ENCODE measurements around the gene PTX4.
"Not testable (repeated sequence)": the region's sequence is repeated elsewhere in the genome, so short reads cannot be mapped to it uniquely, and the experiment has no call there.

Gene PTX4

DNA sequence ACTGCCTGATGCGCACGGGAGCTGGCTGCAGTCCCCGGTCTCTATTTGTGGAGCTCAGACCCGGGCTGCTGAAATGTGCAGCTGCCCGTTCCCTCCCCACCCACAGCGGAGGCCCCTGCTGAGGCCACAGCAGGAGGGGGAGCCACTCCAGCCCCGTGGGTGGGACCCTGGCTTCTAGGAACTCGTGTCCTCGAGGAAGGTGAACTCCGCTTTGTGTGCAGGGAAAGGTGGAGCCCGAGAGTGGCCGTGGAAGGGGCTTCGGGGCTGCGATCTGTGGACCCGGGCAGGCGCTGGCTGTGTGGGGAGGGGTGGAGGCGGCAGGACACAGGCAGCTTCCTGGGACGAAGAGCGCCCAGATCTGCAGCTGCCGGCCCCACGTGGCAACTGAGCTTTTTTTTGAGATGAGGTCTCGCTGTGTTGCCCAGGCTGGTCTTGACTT is 47.3 kb downstream of the PTX4 start:
- H3K4me3 ChIP-seq (ENCODE audit: low read length) = no peak overlapping the region
- TF ChIP-seq, protein P1, sequence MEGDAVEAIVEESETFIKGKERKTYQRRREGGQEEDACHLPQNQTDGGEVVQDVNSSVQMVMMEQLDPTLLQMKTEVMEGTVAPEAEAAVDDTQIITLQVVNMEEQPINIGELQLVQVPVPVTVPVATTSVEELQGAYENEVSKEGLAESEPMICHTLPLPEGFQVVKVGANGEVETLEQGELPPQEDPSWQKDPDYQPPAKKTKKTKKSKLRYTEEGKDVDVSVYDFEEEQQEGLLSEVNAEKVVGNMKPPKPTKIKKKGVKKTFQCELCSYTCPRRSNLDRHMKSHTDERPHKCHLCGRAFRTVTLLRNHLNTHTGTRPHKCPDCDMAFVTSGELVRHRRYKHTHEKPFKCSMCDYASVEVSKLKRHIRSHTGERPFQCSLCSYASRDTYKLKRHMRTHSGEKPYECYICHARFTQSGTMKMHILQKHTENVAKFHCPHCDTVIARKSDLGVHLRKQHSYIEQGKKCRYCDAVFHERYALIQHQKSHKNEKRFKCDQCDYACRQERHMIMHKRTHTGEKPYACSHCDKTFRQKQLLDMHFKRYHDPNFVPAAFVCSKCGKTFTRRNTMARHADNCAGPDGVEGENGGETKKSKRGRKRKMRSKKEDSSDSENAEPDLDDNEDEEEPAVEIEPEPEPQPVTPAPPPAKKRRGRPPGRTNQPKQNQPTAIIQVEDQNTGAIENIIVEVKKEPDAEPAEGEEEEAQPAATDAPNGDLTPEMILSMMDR (conservative IDR thresholded peaks at IDR 0.05; ENCODE audit: low read length) = no peak
- no peak for DNase-seq (ENCODE audit: low read depth)

DNA sequence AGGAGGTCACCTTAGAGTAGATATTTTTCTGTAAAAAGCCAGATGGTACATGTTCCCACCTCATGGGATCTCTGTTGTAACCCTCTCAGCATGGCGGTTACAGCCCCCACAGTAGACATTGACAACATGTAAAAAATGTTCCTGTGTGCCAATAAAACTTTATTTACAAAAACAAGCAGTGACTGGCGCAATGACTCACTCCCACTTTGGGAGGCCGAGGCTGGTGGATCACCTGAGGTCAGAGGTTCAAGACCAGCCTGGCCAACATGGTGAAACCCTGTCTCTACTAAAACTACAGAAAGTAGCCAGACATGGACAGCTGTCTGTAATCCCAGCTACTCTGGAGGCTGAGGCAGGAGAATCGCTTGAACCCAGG is 49.1 kb downstream of the PTX4 start:
- DNase-seq (ENCODE audit: low read depth); H3K4me3 ChIP-seq (ENCODE audit: low read length): not testable (repeated sequence)

DNA sequence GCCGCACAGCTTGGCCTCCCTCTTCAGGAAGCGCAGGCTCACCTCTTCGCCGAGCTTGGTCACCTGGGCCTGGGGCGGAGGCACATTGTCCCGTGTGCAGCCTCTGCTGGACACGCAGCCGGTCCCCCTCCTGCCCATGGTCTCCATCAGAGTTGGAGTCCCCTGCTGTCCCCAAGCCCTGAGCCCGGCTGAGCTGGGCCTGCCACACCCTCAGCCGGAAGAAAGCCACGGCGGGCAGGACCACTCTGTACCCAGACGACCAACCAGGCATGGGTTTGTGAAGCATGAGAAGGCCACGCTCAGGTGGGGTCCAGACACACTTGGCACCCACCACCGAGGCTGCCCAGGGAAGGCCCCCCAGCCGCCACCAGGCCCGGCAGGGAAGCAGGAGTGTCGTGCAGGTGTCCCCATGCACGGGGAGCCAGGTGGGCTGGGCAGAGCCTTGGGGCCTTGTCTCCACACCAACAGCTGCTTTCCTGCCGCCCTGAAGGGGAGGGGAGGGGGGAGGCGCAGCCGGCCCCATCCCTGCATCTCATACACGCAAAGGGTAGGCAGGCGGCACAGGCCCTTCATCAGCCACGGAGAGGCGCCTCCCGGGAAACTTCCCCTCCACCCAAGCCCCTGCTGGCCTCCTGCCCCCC is 49.6 kb downstream of the PTX4 start:
- DNase-seq (ENCODE audit: low read depth) = no peak
- TF ChIP-seq, protein P1 (conservative IDR thresholded peaks at IDR 0.05; ENCODE audit: low read length) = no peak
- H3K4me3 ChIP-seq (ENCODE audit: low read length) = no peak overlapping the region

DNA sequence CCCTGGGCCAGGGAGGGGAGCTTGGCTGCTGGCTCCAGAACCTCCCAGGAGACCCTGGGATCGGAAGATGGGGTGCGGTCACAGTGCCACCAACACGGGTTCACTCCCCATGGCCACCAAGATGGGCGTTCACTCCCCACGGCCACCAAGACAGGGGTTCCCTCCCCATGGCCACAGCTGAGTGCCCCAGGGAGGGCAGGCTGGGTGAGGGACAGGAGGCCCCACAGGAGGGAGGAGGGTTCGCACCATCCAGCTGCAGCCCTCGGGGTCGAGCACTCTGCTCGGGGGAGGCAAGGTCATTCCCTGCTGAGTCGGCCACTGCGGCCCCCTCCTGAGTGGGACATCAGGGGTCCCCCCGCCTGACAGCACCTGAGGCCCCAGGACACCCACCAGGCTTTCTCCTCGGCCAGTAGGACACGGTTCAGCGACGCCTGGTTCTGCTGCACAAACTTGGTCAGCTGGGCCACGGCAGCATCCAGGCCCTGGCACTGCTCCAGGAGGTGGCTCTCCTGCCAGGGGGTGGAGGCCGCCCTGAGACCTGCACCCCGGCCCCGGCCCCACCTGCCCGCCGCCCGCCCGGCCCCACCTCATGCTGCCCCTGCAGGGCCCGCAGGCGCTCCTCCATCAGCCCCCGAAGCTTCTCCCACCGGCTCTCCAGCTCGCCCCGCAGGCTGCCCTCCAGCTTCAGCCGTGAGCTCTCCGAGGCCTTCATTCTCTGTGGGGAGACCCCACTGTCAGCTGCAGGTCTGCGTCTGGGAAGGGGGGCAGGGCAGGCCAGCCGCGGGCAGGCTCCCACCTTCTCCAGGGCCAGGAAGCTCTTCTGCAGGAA is 50.3 kb downstream of the PTX4 start:
- H3K4me3 ChIP-seq (ENCODE audit: low read length) = no peak overlapping the region

DNA sequence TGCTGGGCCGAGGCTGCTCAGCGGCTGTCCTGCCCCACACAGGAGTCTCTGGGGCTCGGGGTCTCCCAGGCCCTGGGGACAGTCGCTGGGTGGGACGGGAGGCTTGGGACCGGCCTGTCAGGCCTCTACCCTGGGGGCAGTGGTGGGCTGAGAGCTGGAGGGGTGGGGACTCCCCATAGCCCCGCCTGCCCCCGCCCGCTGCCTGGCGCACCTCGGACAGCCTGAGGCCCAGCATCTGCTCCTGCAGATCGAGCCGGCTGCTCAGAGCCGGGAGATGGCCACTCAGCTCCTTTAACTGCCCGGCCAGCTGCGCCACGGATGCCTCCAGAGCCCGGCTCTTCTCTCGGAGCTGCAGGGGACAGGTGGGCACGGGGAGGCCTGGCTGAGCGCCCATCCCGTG is 51.1 kb downstream of the PTX4 start:
- no peak overlapping the region for H3K4me3 ChIP-seq (ENCODE audit: low read length)
- TF ChIP-seq, protein P1 (conservative IDR thresholded peaks at IDR 0.05; ENCODE audit: low read length) = no peak
- DNase-seq (ENCODE audit: low read depth) = no peak

More for the DNA sequence above, 50.3 kb downstream of the PTX4 start:
- TF ChIP-seq, protein P1 (conservative IDR thresholded peaks at IDR 0.05; ENCODE audit: low read length) = no peak
- no peak for DNase-seq (ENCODE audit: low read depth)

DNA sequence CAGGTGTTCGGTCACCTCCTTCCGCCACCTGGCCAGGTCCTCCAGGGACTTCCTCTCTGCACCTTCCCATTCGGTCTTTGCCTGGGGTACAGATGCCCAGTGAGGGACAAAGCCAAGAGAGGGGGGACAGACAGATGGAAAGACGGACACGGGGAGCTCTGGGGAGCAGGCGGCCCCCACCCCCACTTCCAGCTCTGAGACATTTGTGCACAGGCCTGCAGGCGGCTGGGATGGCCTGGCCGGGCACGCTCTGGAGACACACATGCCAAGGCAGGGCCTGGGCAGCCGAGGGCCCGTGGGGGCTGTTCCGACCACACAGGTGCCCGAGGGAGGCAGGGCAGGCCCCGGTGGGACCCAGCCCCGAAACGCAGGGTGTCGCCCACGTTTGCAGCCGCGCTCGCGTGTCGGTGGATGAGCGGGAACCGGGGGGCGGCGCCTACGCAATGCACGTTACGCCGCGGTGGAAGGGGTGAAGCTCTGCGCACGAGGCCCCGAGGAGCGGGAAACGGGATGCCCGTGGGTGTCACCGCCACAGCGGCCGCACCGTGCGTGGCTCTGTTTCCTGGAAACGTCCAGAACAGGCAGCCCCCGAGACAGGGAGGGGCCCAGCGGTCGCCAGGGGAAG is 51.9 kb downstream of the PTX4 start:
- no peak for DNase-seq (ENCODE audit: low read depth)
- TF ChIP-seq, protein P1 (conservative IDR thresholded peaks at IDR 0.05; ENCODE audit: low read length) = no peak
- H3K4me3 ChIP-seq (ENCODE audit: low read length) = no peak overlapping the region

DNA sequence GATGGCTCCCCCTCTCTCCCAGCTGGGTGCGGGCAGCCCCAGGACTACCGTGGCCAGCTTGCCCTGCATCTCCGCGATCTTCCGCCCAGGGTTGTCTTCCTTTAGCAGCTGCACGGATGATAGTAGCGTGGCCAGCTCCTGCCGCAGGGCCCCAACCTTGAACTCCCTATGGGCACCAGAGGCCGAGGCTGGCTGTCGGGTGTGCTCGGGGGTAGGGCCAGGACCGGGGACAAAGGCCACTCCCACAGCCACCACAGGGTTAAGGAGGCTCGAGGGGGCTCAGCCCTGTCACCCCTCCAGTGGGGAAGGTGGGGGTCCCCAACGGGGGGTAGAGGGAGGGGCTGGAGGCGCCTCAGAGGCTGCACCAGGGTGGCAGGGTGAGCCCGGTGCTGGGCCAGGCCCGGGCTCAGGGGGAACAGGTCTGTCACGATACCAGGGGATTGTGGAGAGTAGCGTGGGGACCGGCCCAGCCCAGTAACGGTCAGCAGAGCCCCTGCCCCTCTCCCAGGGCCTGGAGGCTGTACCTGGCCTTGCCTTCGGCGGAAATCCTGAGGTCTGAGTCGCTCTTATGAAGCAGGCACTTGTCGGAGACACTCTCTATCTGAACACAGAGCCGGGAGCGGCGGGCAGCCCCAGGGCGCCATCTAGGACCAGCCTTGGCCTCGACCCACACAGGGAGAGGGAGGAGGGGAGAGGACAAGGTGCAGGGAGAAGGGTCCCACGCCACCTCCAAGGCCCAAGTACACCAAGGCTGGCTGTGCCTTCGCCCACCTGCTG is 52.6 kb downstream of the PTX4 start:
- TF ChIP-seq, protein P1 (conservative IDR thresholded peaks at IDR 0.05; ENCODE audit: low read length) = no peak
- no peak for DNase-seq (ENCODE audit: low read depth)
- no peak overlapping the region for H3K4me3 ChIP-seq (ENCODE audit: low read length)
